Activated T-cell treated with anti-CD3 and anti-CD28 coated beads, Interleukin-2, amount 50 U/mL, for 48 hours (primary cell): ENCODE measurements around the gene MIB2.

Source experiments
- DNase-seq, 2 experiments: peaks; one replicate each; pipeline ENCODE4 v3.0.0-alpha.2; 2020

MIB2 gene

GRCh38 chr1:1616045-1616790 is 918 bp downstream of the MIB2 start:
- no peak for DNase-seq

- DNase-seq = peak in 1 of 2 experiments; percentile 16
Observed at GRCh38 chr1:1616838-1617237, 1.5 kb downstream of the MIB2 start.

- no peak for DNase-seq
Observed at GRCh38 chr1:1617516-1617915, 2.2 kb downstream of the MIB2 start.

- DNase-seq = no peak
Observed at GRCh38 chr1:1617925-1618324, 2.6 kb downstream of the MIB2 start.

GRCh38 chr1:1618396-1619068 is 3.2 kb downstream of the MIB2 start:
- DNase-seq = no peak

- DNase-seq = peak; percentile 19 to 37
Observed at GRCh38 chr1:1619917-1620361, 4.6 kb downstream of the MIB2 start.

- DNase-seq = peak in 1 of 2 experiments; percentile 19
Observed at GRCh38 chr1:1620433-1621139, 5.3 kb downstream of the MIB2 start.

- DNase-seq = no peak
Observed at GRCh38 chr1:1621173-1622009, 6.1 kb downstream of the MIB2 start.

DNA sequence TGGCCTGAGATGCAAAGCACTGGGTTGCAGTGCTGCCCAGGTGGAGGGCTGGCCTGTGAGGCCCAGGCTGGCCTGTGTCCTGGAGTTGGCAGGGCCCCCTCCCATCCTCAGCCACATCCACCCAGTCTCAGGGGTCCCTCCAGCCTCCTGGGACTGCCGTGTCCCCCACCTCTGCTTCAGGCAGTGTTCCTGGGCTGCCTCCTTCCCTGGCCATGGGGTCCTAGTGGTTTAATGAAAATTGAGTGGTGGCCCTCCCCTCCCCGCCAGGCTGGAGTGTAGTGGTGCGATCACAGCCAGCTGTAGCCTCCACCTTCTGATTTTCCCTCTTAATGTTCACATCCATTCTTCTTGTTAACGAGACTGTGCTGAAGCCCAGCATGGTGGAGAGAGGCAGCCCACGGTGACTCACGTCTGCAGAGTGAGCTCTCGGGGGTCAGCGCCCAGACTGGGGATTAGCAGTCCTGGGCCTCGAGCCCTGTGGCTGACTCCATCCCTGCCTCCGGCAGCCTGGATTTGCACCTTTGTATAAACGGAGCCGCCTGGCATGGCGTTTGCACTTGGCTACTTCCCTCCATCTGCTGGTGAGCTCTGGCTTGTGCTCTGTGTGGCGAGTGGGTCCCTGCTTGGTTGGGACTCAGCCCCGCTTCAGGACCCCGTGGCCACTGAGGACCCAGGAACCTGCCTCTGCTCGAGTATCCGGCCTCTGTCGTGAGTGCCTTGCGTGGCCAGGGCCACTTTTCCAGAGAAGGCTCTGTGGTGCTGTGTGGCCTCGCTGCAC is 6.9 kb downstream of the MIB2 start:
- peak in 1 of 2 experiments; percentile 23 for DNase-seq

DNA sequence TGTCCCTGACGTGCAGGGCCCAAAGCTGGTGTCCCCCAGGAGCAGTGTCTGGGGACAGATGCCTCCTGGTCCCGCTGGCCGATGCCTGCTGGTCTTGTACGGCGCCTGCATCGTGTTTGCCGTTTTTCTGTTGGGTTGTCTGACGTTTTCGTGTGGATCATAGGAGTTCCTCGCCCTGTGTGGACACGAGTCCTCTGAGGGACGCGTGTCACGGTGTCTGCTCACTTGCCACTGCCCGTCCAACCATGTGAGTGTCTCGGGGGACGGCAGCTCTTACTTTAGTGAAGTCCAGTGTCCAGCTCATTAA is 7.4 kb downstream of the MIB2 start:
- DNase-seq = no peak

- DNase-seq = no peak
Observed at GRCh38 chr1:1623181-1623630, 7.9 kb downstream of the MIB2 start.

- DNase-seq = peak in 1 of 2 experiments; percentile 18
Observed at GRCh38 chr1:1623631-1624442, 8.5 kb downstream of the MIB2 start.

GRCh38 chr1:1624443-1625403 is 9.4 kb downstream of the MIB2 start:
- DNase-seq = peak in 1 of 2 experiments; percentile 18

DNA sequence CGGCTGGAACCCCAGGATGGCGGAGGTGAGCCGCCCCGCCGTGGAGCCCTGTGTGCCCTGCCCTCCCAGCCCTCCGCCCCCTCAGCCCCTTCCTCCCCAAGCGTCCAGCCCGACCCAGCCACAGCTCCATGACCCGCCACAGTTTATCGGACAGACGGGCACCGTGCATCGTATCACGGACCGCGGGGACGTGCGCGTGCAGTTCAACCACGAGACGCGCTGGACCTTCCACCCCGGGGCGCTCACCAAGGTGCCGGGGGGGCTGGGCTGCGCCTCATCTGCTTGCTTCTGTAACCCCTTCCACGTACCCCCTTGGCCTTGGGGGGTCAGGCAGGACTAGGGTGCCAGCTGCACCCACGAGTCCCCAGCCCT is 10.1 kb downstream of the MIB2 start:
- no peak for DNase-seq

DNA sequence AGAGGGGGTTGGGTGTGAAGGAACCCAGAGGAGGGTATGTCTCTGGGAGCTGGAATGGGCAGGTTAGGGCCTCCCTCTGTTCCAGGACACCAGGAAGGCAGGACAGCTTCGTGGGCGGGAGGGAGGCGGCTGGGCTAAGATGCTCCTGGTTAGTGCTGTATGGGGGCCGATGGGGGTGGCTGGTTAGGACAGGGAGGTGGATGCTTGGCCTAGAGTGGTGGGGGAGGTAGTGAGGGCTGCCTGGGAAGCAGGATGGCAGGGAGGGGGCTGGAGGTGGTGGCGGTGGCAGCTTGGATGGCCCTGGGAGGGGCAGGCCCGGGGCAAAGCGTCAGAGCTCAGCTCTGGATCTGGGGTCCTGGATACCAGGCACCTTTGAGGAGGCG is 10.5 kb downstream of the MIB2 start:
- DNase-seq = no peak

GRCh38 chr1:1626207-1627141 is 11.2 kb downstream of the MIB2 start:
- peak in 1 of 2 experiments; percentile 19 for DNase-seq

DNA sequence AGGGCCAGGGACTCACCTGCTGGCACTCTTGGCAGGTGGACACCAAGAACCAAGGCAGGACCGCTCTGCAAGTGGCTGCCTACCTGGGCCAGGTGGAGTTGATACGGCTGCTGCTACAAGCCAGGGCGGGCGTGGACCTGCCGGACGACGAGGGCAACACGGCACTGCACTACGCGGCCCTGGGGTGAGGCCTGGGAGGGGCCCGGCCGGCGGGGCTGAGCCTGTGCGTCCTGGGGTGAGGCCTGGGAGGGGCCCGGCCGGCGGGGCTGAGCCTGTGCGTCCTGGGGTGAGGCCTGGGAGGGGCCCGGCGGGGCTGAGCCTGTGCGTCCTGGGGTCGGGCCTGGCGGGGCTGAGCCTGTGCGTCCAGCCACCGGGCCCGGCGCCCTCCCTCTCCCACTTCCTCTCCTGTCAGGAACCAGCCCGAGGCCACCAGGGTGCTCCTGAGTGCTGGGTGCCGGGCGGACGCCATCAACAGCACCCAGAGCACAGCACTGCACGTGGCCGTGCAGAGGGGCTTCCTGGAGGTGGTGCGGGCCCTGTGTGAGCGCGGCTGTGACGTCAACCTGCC is 12.0 kb downstream of the MIB2 start:
- DNase-seq = no peak
